DMS79 treated with DMSO at 0.1 percent for 48 hours (cell line): Measurements from ENCODE around the gene NTRK2.
"Not testable (repeated sequence)": the region's sequence is repeated elsewhere in the genome, so short reads cannot be mapped to it uniquely, and the experiment has no call there.

Source experiments
- DNase-seq: peaks from one replicate; lab custom pipeline; 2025; lab: John Stamatoyannopoulos, UW

NTRK2 gene

GRCh38 chr9:85067792-85068191 lies 398.3 kb downstream of the NTRK2 start:
- no peak for DNase-seq

- DNase-seq, result not testable (repeated sequence)
Observed at GRCh38 chr9:85069421-85069820, 399.9 kb downstream of the NTRK2 start.
